ENCODE data around the gene CFAP161.

CFAP161 gene

GRCh38 chr15:81160312-81161159, 26.5 kb downstream of the CFAP161 start:
- DNase-seq = peak; percentile 66

- DNase-seq = no peak
These were observed 27.1 kb downstream of the CFAP161 start for GRCh38 chr15:81161160-81161673.

GRCh38 chr15:81161851-81162250, 27.8 kb downstream of the CFAP161 start:
- no peak for DNase-seq

GRCh38 chr15:81163961-81164800, 30.1 kb downstream of the CFAP161 start:
- peak; percentile 0 for DNase-seq

GRCh38 chr15:81165535-81165934, 31.5 kb downstream of the CFAP161 start:
- DNase-seq = no peak

GRCh38 chr15:81166636-81167305, 32.7 kb downstream of the CFAP161 start:
- DNase-seq = no peak

- no peak for DNase-seq
These were observed 34.1 kb downstream of the CFAP161 start for GRCh38 chr15:81168131-81168526.

- no peak for DNase-seq
These were observed 34.6 kb downstream of the CFAP161 start for GRCh38 chr15:81168644-81169043.

GRCh38 chr15:81170511-81170910, 36.4 kb downstream of the CFAP161 start:
- DNase-seq = no peak

GRCh38 chr15:81171286-81171685, 37.2 kb downstream of the CFAP161 start:
- no peak for DNase-seq

- DNase-seq = no peak
These were observed 40.2 kb downstream of the CFAP161 start for GRCh38 chr15:81174125-81174791.

GRCh38 chr15:81174792-81175327, 40.8 kb downstream of the CFAP161 start:
- DNase-seq = no peak

- no peak for DNase-seq
These were observed 41.4 kb downstream of the CFAP161 start for GRCh38 chr15:81175496-81175895.

GRCh38 chr15:81176291-81176893, 42.3 kb downstream of the CFAP161 start:
- DNase-seq = no peak

GRCh38 chr15:81178365-81178764, 44.3 kb downstream of the CFAP161 start:
- no peak for DNase-seq

- DNase-seq = no peak
These were observed 47.1 kb downstream of the CFAP161 start for GRCh38 chr15:81181220-81181619.

GRCh38 chr15:81182031-81182755, 48.1 kb downstream of the CFAP161 start:
- no peak for DNase-seq

- DNase-seq = no peak
These were observed 48.8 kb downstream of the CFAP161 start for GRCh38 chr15:81182756-81183438.

- DNase-seq = no peak
These were observed 49.3 kb downstream of the CFAP161 start for GRCh38 chr15:81183439-81183775.

- DNase-seq = no peak
These were observed 50.1 kb downstream of the CFAP161 start for GRCh38 chr15:81184188-81184587.

Measured in NCI-H69 (cell line).